Effector CD4-positive, alpha-beta T cell (primary cell): ENCODE results near the gene ATP11C.
"Not testable (repeated sequence)": the region's sequence is repeated elsewhere in the genome, so short reads cannot be mapped to it uniquely, and the experiment has no call there.

Source experiments
- DNase-seq: peaks from one replicate; pipeline ENCODE4 v3.0.0-alpha.2; 2020

ATP11C gene

DNA sequence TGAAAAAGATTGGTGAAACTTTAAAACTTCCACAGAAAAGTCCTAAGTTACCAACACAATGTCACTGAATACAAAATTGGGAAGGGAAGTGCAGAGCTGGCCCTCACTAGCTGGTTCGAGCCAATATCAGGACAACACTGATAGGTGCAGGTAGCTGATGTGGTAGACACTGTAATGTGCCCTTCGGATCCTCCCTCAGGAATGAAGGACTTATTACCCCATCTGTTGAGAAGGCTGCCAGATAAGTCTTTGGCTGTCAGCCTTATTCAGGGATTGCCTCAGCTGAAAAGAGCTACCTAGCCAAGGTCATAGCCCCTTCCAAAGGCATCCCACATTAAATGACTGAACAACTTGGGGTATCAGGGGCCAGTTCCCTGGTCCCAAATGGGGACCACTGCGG lies 230.2 kb downstream of the ATP11C start:
- DNase-seq = no peak

DNA sequence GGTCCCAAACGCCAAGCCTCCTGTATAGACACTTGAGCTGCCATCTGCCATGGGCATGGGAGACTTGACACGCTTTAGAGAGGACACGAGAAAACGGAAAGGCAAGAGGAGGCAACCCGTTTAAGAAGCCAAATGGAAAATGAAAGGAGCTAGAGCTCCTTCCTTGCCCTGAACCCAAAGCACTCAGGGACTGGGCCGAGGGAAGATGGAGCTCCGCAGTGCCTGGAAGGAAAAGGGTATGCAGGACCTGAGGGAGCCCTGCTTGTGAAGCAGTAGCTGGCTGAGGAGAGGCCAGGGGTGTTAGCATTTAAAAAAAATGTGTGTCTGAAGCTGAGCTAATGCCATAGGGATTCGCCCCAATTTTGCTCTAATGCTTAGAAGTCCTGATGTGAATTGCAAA lies 239.9 kb downstream of the ATP11C start:
- no peak for DNase-seq

GRCh38 chrX:139692506-139692849 lies 240.4 kb downstream of the ATP11C start:
- no peak for DNase-seq

DNA sequence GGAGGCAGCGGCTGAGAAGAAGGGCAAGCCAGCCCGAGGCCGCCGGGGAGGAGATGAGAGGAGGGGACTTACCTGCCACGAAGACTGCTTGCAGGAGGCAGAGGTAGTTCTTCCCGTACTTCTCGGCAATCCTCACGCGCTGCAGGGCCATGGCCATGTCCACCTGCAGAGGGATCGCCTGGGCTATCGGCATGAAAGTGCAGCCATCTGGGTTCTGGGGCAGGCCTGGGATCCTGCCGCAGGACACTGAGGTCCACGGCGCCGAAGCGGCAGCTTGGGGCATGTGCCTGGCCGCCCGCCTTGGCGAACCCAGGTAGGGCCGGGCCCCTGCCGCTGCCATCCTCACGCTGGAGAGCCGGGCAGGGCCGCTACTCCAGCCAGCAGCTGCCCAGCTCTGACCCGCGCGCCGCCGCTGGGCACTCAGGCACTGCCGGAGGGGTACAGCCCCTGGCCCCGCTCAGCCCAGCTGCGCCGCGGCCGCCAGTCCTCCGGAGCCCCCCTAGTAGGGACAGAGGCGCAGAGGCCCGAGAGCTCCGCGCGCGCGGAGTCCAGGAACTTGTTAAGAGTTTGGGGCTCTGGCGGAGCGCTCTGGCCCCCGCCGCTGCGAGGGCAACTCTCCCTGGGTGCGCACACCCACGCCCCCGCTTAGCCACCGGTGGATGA lies 240.9 kb downstream of the ATP11C start:
- DNase-seq = no peak

DNA sequence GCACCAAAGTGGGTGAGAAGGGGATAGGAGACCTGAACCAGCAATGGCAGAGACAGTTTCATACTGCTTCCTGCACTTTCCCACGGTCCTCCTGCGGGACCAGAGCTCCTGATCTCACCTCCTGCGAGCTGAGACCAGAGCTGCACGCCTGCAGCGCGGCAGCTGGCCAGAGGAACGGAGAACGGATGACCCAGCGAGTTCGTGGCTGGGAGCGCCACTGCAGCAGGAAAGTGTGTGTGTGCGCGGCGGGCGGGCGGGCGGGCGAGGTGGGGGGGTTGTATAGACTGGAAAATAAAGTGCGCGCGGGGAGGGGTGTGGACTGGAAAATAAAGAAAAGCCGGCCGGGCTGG lies 241.4 kb downstream of the ATP11C start:
- DNase-seq = no peak

DNA sequence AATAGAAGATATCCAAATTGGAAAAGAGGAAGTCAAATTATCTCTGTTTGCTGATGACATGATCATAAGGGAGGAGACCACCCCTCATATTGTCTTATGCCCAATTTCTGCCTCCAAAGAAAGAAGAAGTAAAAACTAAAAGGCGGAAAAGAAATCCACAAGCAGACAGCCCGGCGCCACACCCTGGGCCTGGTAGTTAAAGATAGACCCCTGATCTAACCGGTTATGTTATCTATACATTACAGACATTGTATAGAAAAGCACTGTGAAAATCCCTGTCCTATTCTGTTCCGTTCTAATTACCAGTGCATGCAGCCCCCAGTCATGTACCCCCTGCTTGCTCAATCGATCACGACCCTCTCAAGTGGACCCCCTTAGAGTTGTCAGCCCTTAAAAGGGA lies 247.7 kb downstream of the ATP11C start:
- DNase-seq = not testable (repeated sequence)

DNA sequence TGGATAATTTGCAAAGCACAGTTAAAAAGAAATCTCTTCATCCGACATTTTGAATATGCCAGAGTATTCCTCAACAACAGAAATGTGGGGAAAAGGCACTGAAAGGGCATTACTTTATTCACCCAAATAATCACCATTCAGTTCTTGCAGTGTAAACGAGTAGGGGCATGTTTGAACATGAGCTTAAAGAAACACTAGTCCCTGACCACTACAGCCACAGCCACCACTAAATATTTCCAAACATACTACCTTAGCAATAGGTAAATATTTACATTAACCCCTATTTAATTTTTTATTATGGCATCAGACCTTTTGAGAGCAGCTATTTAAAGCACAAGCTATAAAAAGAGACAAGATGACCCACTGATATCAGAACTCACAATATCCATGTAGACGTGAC lies 252.5 kb downstream of the ATP11C start:
- DNase-seq = no peak
